ENCODE results near the gene TRAPPC10. TPM values are rescaled to one million over a fixed set of nuclear protein-coding genes. Genes with fewer than 3 reads are reported as not detected.

TRAPPC10 gene
- total and polyA plus RNA-seq, 2 of the 8 experiments (the other 6 are each of a cell fraction or from before 2014, with no cell fraction given), result 18.5 to 29.8 TPM

- TF ChIP-seq, protein P1, sequence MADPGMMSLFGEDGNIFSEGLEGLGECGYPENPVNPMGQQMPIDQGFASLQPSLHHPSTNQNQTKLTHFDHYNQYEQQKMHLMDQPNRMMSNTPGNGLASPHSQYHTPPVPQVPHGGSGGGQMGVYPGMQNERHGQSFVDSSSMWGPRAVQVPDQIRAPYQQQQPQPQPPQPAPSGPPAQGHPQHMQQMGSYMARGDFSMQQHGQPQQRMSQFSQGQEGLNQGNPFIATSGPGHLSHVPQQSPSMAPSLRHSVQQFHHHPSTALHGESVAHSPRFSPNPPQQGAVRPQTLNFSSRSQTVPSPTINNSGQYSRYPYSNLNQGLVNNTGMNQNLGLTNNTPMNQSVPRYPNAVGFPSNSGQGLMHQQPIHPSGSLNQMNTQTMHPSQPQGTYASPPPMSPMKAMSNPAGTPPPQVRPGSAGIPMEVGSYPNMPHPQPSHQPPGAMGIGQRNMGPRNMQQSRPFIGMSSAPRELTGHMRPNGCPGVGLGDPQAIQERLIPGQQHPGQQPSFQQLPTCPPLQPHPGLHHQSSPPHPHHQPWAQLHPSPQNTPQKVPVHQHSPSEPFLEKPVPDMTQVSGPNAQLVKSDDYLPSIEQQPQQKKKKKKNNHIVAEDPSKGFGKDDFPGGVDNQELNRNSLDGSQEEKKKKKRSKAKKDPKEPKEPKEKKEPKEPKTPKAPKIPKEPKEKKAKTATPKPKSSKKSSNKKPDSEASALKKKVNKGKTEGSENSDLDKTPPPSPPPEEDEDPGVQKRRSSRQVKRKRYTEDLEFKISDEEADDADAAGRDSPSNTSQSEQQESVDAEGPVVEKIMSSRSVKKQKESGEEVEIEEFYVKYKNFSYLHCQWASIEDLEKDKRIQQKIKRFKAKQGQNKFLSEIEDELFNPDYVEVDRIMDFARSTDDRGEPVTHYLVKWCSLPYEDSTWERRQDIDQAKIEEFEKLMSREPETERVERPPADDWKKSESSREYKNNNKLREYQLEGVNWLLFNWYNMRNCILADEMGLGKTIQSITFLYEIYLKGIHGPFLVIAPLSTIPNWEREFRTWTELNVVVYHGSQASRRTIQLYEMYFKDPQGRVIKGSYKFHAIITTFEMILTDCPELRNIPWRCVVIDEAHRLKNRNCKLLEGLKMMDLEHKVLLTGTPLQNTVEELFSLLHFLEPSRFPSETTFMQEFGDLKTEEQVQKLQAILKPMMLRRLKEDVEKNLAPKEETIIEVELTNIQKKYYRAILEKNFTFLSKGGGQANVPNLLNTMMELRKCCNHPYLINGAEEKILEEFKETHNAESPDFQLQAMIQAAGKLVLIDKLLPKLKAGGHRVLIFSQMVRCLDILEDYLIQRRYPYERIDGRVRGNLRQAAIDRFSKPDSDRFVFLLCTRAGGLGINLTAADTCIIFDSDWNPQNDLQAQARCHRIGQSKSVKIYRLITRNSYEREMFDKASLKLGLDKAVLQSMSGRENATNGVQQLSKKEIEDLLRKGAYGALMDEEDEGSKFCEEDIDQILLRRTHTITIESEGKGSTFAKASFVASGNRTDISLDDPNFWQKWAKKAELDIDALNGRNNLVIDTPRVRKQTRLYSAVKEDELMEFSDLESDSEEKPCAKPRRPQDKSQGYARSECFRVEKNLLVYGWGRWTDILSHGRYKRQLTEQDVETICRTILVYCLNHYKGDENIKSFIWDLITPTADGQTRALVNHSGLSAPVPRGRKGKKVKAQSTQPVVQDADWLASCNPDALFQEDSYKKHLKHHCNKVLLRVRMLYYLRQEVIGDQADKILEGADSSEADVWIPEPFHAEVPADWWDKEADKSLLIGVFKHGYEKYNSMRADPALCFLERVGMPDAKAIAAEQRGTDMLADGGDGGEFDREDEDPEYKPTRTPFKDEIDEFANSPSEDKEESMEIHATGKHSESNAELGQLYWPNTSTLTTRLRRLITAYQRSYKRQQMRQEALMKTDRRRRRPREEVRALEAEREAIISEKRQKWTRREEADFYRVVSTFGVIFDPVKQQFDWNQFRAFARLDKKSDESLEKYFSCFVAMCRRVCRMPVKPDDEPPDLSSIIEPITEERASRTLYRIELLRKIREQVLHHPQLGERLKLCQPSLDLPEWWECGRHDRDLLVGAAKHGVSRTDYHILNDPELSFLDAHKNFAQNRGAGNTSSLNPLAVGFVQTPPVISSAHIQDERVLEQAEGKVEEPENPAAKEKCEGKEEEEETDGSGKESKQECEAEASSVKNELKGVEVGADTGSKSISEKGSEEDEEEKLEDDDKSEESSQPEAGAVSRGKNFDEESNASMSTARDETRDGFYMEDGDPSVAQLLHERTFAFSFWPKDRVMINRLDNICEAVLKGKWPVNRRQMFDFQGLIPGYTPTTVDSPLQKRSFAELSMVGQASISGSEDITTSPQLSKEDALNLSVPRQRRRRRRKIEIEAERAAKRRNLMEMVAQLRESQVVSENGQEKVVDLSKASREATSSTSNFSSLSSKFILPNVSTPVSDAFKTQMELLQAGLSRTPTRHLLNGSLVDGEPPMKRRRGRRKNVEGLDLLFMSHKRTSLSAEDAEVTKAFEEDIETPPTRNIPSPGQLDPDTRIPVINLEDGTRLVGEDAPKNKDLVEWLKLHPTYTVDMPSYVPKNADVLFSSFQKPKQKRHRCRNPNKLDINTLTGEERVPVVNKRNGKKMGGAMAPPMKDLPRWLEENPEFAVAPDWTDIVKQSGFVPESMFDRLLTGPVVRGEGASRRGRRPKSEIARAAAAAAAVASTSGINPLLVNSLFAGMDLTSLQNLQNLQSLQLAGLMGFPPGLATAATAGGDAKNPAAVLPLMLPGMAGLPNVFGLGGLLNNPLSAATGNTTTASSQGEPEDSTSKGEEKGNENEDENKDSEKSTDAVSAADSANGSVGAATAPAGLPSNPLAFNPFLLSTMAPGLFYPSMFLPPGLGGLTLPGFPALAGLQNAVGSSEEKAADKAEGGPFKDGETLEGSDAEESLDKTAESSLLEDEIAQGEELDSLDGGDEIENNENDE (IDR thresholded peaks at IDR 0.05; ENCODE audit: insufficient replicate concordance, low read length), result no peak
- TF ChIP-seq POLR2AphosphoS5 (IDR thresholded peaks at IDR 0.05; ENCODE audit: low read depth, low read length), result no peak
Observed at GRCh38 chr21:44053567-44053966, 41.5 kb downstream of the TRAPPC10 start (continued).
